Calu3 (cell line): Measurements from ENCODE around the gene PPT2. TPM values are rescaled to one million over a fixed set of nuclear protein-coding genes. Genes with fewer than 3 reads are reported as not detected.

Experiments
- BruUV-seq: library from RNA; stranded (reverse); fragments of 400-500 nt; replicated peaks from 2 replicates; lab custom pipeline; 2021; lab: Mats Ljungman, UMichigan
- CTCF ChIA-PET: fragments of 300-600 bp; sonication (Branson Sonifier 250); formaldehyde crosslinking; loops from one replicate; lab custom pipeline; 2022; ENCODE audit warnings: antibody characterized with exemption; lab: Charles Lee
- DNase-seq: peaks from one replicate; pipeline ENCODE4 v3.0.0; 2022
- H3K27ac Mint-ChIP-seq: one replicate; pipeline ENCODE4 v1.8.0; 2022; ENCODE audit warnings: mixed read lengths; ENCODE audit not compliant: unreplicated experiment
- H3K27me3 Mint-ChIP-seq: one replicate; pipeline ENCODE4 v1.8.0; 2022; ENCODE audit warnings: mixed read lengths; ENCODE audit not compliant: unreplicated experiment
- H3K36me3 Mint-ChIP-seq: one replicate; pipeline ENCODE4 v1.8.0; 2022; ENCODE audit warnings: mild to moderate bottlenecking, moderate library complexity, mixed read lengths; ENCODE audit not compliant: insufficient read depth, unreplicated experiment
- H3K4me1 Mint-ChIP-seq: one replicate; pipeline ENCODE4 v1.8.0; 2022; ENCODE audit warnings: mild to moderate bottlenecking, low read depth, mixed read lengths; ENCODE audit not compliant: unreplicated experiment
- H3K4me3 Mint-ChIP-seq: one replicate; pipeline ENCODE4 v1.8.0; 2022; ENCODE audit warnings: mild to moderate bottlenecking, low read depth, moderate library complexity, mixed read lengths; ENCODE audit not compliant: unreplicated experiment
- H3K9me3 Mint-ChIP-seq: one replicate; pipeline ENCODE4 v1.8.0; 2022; ENCODE audit warnings: low read depth, mixed read lengths; ENCODE audit not compliant: unreplicated experiment
- CTCF ChIP-seq: fragments of 200-600 bp; IDR thresholded peaks from one replicate; pipeline ENCODE4 v1.8.0; 2022; ENCODE audit warnings: antibody characterized with exemption; ENCODE audit not compliant: unreplicated experiment
- intact Hi-C: fragments of 100-400 bp; cut with micrococcal nuclease; formaldehyde crosslinking; loops from one replicate; pipeline ENCODE4 v1.10.0; 2022; ENCODE audit not compliant: unreplicated experiment
- total RNA-seq: library from RNA; stranded (reverse); gene quantifications from 2 replicates; pipeline ENCODE4 v1.2.3, GENCODE V29; 2022

PPT2 gene
- total RNA-seq, 1 experiment from 2014 or later, result 31.0 TPM

- no peak for TF ChIP-seq CTCF
- H3K4me3 Mint-ChIP-seq, result no peak overlapping the region
- DNase-seq, result no peak
- intact Hi-C loops, result no loop called here
- CTCF ChIA-PET, result no interaction called here
- peaks cover 9% of the 10 kb centered on the region for H3K36me3 Mint-ChIP-seq
- no peaks in the 10 kb centered on the region for H3K9me3 Mint-ChIP-seq
- H3K27me3 Mint-ChIP-seq, result peaks cover 60% of the 10 kb centered on the region
- no TSS peak for BruUV-seq
- no peak overlapping the region for H3K27ac Mint-ChIP-seq
- peaks cover 3% of the 10 kb centered on the region for H3K4me1 Mint-ChIP-seq
These were observed 48.2 kb downstream of the PPT2 start for GRCh38 chr6:32202186-32202585.

- H3K27ac Mint-ChIP-seq, result no peak overlapping the region
- CTCF ChIA-PET, result interaction anchor here (0.6 to 0.9 kb wide), 2 partner anchors 20 to 1045 kb away, joined by 3 read pairs; partner anchors contain the start of gene NOTCH4
- no TSS peak for BruUV-seq
- intact Hi-C loops, result no loop called here
- no peak for DNase-seq
- no peak overlapping the region for H3K4me3 Mint-ChIP-seq
- H3K27me3 Mint-ChIP-seq, result peaks cover 66% of the 10 kb centered on the region
- H3K36me3 Mint-ChIP-seq, result peaks cover 4% of the 10 kb centered on the region
- H3K4me1 Mint-ChIP-seq, result no peaks in the 10 kb centered on the region
- no peak for TF ChIP-seq CTCF
- no peaks in the 10 kb centered on the region for H3K9me3 Mint-ChIP-seq
These were observed 49.7 kb downstream of the PPT2 start for GRCh38 chr6:32203426-32204267.

GRCh38 chr6:32204268-32204715 lies 50.4 kb downstream of the PPT2 start:
- Mint-ChIP-seq H3K27ac (no peak overlapping the region), H3K4me3 (no peak overlapping the region), H3K27me3 (peaks cover 72% of the 10 kb centered on the region), H3K36me3 (no peaks in the 10 kb centered on the region), H3K4me1 (no peaks in the 10 kb centered on the region), H3K9me3 (no peaks in the 10 kb centered on the region)
- intact Hi-C loops, result no loop called here
- no peak for TF ChIP-seq CTCF
- no peak for DNase-seq
- BruUV-seq, result no TSS peak
- CTCF ChIA-PET, result no interaction called here

- H3K27ac Mint-ChIP-seq, result no peak overlapping the region
These were observed 55.1 kb downstream of the PPT2 start for GRCh38 chr6:32208996-32209395.

More at GRCh38 chr6:32208996-32209395, 55.1 kb downstream of the PPT2 start:
- BruUV-seq, result no TSS peak
- Mint-ChIP-seq H3K36me3 (peaks cover 4% of the 10 kb centered on the region), H3K9me3 (no peaks in the 10 kb centered on the region), H3K4me3 (no peak overlapping the region), H3K27me3 (peaks cover 77% of the 10 kb centered on the region), H3K4me1 (no peaks in the 10 kb centered on the region)
- TF ChIP-seq CTCF, result no peak
- intact Hi-C loops, result no loop called here
- CTCF ChIA-PET, result no interaction called here
- DNase-seq, result no peak
